ENCODE results near the gene TRIM2.
"Not testable (repeated sequence)": the region's sequence is repeated elsewhere in the genome, so short reads cannot be mapped to it uniquely, and the experiment has no call there.

TRIM2 gene

GRCh38 chr4:153189016-153189801 lies 15.0 kb upstream of the TRIM2 start:
- no peak for DNase-seq (ENCODE audit: low spot score)

GRCh38 chr4:153191795-153192363 lies 12.4 kb upstream of the TRIM2 start:
- DNase-seq (ENCODE audit: low spot score), result no peak

DNA sequence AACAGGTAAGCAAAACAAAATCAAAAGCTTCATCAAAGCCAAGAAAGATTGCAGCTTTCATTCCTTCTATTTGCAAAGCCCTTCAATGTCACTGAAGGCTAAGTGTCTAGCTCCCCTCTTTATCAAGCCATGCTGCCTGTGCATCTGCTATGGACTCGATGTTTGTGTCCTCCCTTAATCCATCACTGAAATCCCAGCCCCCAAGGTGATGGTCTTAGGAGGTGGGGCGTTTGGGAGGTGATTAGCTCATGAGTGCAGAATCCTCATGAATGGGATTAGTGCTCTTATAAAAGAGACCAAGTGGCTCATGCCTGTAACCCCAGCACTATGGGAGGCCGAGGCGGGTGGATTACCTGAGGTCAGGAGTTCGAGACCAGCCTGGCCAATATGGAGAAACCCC lies 6.9 kb upstream of the TRIM2 start:
- no peak for DNase-seq (ENCODE audit: low spot score)

DNA sequence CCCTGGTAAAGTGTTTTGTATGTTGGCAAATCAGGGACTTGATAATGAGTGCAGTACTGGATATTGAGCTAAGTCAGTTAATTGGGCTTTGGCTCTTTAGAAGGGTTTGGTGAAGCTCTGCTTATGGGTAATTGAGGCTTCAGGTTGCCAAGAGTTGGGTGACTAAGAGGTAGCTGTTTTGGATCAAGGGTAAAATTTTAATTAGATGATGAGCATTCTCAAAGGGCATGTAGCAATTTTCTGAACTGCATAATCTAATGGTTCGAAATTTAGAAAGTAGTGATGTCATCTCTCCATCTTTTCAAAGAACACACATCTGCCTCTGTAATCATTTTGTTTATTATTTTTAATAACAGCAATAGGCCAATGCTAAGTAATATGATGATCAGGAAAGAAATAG lies 5.5 kb upstream of the TRIM2 start:
- no peak for DNase-seq (ENCODE audit: low spot score)

GRCh38 chr4:153203746-153204145 lies 497 bp upstream of the TRIM2 start:
- DNase-seq (ENCODE audit: low spot score), result not testable (repeated sequence)

GRCh38 chr4:153204728-153205648 lies 745 bp downstream of the TRIM2 start:
- peak; percentile 45 for DNase-seq (ENCODE audit: low spot score)

- no peak for DNase-seq (ENCODE audit: low spot score)
Observed at GRCh38 chr4:153205757-153206156, 1.5 kb downstream of the TRIM2 start.

- DNase-seq (ENCODE audit: low spot score), result no peak
Observed at GRCh38 chr4:153206534-153206933, 2.3 kb downstream of the TRIM2 start.

- DNase-seq (ENCODE audit: low spot score), result no peak
Observed at GRCh38 chr4:153207027-153207426, 2.8 kb downstream of the TRIM2 start.

- no peak for DNase-seq (ENCODE audit: low spot score)
Observed at GRCh38 chr4:153207567-153207966, 3.3 kb downstream of the TRIM2 start.

- no peak for DNase-seq (ENCODE audit: low spot score)
Observed at GRCh38 chr4:153209410-153209809, 5.2 kb downstream of the TRIM2 start.

DNA sequence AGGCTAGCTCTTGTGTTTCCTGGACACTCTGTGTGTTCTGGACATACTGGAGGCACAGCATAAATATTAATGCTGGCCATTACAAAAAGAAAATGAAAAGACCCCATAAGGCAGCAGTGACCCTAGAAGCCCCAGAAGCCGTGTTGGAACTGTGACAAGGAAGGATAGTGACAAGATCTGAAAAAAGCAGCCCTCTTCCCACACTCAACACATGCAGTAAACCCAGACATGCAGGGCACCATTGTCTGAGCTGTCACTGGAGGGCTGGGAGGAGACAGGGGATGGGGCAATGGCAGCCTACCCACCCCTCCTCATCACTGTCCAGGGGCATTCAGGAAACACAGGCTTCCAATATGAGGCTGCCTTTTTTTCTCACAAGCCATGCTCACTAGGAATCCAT lies 6.5 kb downstream of the TRIM2 start:
- DNase-seq (ENCODE audit: low spot score), result no peak

GRCh38 chr4:153211986-153212728 lies 7.9 kb downstream of the TRIM2 start:
- no peak for DNase-seq (ENCODE audit: low spot score)

DNA sequence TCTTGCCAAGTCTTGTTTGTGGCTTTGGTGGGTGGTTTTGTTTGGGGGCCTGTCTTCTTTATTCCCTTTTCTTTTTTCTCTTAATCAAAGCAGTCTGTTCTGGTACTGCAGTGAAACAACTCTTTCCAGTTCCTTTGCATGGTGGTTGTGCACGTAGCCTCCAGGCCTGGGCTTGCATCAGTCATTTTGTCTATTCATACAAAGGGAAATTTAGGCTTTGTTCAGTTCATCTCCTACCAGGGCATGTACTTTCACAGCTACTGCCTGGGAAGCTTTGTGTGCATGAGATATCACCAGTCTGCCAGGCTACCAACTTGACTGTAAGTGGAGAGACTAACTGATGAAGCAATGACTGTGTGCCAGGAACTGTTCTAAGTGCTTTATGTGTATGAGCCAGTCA lies 8.5 kb downstream of the TRIM2 start:
- DNase-seq (ENCODE audit: low spot score), result no peak

DNA sequence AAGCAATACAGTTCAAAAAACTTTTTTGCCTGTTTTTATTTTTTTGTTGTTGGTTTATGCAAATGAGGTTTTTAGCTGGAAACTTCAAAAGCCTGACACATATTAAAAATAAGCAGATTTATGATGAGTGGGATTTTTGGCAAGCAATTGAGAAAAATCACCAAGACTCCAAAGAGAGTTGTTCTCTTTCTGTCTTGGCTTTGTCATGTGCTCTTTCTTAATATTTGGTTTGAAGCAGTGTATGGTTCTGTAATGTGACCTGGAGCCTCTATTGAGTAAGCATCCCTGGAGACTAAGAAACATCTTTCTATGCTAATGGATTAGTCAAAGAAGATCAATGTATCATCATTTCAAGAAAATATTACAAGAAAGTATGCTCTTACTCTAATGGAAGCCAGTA lies 11.7 kb downstream of the TRIM2 start:
- DNase-seq (ENCODE audit: low spot score), result no peak

DNA sequence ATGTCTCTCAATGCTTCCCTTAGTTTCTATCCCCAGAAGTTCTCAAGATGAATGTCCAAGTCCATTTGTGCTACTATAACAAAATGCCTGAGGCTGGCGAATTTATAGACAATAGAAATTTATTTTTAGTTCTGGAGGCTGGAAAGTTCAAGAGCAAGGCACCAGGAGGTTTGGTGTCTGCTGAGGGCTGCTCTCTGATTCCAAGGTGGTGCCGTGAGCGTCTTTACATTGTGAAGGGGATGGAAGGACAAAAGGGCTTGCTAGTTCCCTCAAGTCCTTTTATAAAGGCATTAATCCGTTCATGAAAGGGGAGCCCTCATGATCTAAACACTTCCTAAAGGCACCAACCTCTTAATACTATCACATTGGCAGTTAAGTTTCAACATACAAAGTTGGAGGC lies 12.3 kb downstream of the TRIM2 start:
- DNase-seq (ENCODE audit: low spot score), result no peak

DNA sequence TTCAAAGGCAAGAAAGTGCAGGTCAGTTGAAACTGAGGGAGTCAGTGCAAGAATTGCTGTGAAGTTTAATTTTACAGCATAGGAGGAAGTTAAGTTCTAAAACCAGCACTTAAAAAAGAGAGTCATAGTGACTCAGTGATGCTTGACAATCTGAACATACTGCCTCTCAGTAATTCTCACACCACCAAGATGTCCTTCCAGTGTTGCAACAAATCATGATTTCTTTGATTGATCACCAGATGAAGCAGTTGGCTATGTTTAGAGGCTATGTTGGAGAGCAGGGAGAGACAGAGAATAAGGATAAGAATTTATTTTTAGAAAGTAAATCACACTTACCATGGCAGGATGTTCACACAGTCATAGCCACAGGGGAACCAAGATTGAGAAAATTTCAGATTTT lies 13.2 kb downstream of the TRIM2 start:
- no peak for DNase-seq (ENCODE audit: low spot score)

GRCh38 chr4:153218961-153219360 lies 14.7 kb downstream of the TRIM2 start:
- no peak for DNase-seq (ENCODE audit: low spot score)

GRCh38 chr4:153220682-153221395 lies 16.6 kb downstream of the TRIM2 start:
- no peak for DNase-seq (ENCODE audit: low spot score)

DNA sequence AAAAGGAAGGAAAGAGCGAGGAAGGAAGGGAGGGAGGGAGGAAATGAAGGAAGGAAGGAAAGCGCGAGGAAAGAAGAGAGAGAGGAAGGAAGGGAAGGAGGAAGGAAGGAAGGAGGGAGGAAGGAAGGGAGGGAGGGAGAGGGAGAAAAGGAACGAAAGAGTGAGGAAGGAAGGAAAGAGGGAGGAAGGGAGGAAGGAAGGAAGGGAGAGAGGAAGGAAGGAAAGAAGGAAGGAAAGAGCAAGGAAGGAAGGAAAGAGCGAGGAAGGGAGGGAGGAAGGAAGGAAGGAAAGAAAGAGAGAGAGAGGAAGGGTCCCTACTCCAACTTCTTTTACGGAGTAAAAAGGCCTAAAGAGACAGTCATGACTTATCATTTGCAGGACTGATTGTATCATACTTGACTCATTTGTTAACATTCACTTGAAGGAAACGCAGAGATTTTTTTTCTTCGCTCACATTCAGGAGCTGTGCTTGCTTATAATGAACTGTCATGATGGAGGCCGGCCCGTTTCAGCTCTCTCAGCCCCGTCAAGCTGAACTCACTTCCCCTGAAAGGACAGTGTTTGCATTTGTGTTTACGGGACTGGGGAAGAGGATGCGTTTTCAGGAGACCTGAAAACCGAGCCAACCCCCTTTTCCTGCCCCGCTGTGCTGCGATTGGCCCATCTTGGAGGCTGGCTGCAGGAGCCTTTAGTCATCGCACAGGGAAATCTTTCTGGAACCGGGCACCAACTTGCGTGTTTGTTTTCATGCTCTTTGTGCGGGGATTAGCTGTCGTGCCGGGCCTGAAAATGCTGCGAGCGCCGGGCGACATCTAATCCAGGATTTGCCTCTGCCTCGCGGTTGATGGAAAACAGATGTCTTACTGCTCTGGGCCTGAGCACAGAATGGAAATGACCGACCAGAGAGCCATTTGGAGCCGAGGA lies 17.8 kb downstream of the TRIM2 start:
- peak; percentile 28 for DNase-seq (ENCODE audit: low spot score)

Data from CD4-positive, alpha-beta T cell treated with Interleukin-6 at 100 ng/mL for 8 hours (primary cell).